Effector memory CD4-positive, alpha-beta T cell (primary cell): Measurements from ENCODE around the gene UQCRC2.

ENCODE experiments used
- DNase-seq, 3 donors: peaks; one replicate each; pipeline ENCODE4 v3.0.0-alpha.2; 2020
- H3K27ac ChIP-seq: 2 replicates; pipeline ENCODE4 v1.7.0; 2013; ENCODE audit warnings: mild to moderate bottlenecking, low read length, moderate library complexity; ENCODE audit not compliant: insufficient read depth, poor library complexity, severe bottlenecking
- H3K27me3 ChIP-seq: replicated peaks from 2 replicates; pipeline ENCODE4 v1.7.0; 2013; ENCODE audit warnings: mild to moderate bottlenecking, low read length; ENCODE audit not compliant: insufficient read depth, control insufficient read depth, poor library complexity, severe bottlenecking
- H3K36me3 ChIP-seq: 2 replicates; pipeline ENCODE4 v1.7.0; 2013; ENCODE audit warnings: mild to moderate bottlenecking, low read length, moderate library complexity; ENCODE audit not compliant: control insufficient read depth, insufficient read depth
- H3K4me1 ChIP-seq: 2 replicates; pipeline ENCODE4 v1.7.0; 2013; ENCODE audit warnings: low read length, mild to moderate bottlenecking; ENCODE audit not compliant: control insufficient read depth, insufficient read depth, poor library complexity, severe bottlenecking
- H3K4me3 ChIP-seq: 2 replicates; pipeline ENCODE4 v1.7.0; 2013; ENCODE audit warnings: low read length, low read depth, mild to moderate bottlenecking; ENCODE audit not compliant: insufficient read depth, poor library complexity, severe bottlenecking
- H3K9me3 ChIP-seq: 2 replicates; pipeline ENCODE4 v1.7.0; 2013; ENCODE audit warnings: mild to moderate bottlenecking, low read length, moderate library complexity; ENCODE audit not compliant: control insufficient read depth

UQCRC2 gene

DNA sequence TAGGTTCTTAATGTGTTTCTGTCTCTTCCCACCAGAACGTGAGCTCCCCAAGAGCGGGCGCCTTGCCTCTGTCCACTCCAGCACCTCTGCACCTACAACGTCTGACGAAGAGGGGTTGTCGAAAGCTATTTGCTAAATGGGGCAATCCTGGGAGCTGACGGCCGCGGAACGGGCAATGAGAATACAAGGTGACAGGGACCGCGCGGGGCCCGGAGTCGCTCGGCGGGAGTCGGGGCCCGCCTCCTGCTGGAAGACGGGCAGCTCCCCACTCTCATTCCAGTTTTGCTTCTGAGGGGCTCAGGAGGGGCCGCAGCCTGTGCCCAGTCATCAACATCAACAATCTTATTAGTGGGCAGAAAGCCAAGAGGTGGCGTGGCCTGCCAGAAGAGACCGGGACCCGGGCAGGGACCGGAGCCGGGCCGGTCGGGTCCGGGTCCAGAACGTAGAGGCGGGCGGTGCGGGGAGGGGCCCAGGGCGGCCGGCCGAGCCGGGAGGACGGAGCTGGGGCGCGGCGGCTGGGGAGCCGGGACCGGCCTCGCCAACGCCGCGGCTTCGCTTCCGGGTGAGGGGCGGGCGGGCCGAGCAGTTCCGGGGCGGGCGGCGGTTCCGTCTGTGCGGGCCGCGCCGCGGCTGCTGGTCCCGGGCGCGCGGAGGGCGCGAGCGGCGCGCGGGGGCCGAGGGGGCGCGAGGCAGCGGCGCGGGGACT is 54.5 kb downstream of the UQCRC2 start, which contains the start of gene MOSMO:
Gene MOSMO (plus strand): TSS at position 603 of the 706 bp plus-strand sequence. CDS start 191 bp downstream, outside the sequence.
- Histone ChIP-seq H3K27ac (peak within 1 kb of the TSS; percentile 77), H3K4me3 (peak within 1 kb of the TSS; percentile 97), H3K9me3 (no peaks in the 10 kb centered on the region), H3K36me3 (no peaks in the 10 kb centered on the region), H3K4me1 (peaks cover 16% of the 10 kb centered on the region), H3K27me3 (no peaks in the 10 kb centered on the region)
- peak; percentile 34 to 60 (median 47) for DNase-seq

DNA sequence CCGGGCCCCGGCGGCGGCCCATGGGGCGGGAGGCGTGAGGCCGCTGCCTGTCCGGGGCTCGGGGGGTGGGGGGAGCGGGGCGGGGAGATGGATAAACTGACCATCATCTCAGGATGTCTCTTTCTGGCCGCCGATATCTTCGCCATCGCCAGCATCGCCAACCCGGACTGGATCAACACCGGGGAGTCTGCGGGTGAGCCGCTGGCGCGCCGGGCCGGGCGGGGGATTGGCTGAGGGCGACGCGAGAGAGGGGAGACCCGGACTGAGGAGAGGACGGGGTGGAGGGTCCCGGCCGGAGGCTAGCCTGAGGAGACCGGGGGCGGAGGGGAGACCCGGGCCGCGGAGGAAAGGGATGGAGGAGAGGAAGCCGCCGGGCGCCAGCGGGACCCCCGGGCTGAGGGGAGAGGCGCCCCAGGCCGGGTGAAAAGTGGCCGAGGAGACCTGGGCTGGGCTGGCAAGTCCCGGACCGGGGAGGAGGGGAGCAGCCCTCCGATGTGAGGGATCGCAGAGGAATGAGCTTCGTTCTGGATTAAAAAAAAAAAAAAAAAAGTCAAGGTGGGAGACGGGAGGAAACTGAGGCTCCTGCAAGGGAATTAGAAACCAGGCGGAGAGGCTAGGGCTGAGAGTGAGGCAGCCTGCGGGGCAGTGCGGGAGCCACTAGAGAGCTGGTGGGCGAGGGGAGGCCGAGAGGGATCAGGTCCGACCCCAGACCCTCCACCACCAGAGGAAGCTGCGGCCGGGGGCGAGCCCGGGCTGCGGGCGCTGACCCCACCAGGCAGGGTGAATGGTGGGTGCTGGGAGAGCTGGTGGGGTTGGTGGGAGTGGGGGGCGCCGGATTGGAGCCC is 55.3 kb downstream of the UQCRC2 start:
- H3K9me3 ChIP-seq, result no peaks in the 10 kb centered on the region
- peaks cover 16% of the 10 kb centered on the region for H3K4me1 ChIP-seq
- no peaks in the 10 kb centered on the region for H3K27me3 ChIP-seq
- no peaks in the 10 kb centered on the region for H3K36me3 ChIP-seq
- peak overlapping the region; percentile 48 for H3K27ac ChIP-seq
- DNase-seq, result peak in 1 of 3 donors; percentile 3
- H3K4me3 ChIP-seq, result peak overlapping the region; percentile 87

DNA sequence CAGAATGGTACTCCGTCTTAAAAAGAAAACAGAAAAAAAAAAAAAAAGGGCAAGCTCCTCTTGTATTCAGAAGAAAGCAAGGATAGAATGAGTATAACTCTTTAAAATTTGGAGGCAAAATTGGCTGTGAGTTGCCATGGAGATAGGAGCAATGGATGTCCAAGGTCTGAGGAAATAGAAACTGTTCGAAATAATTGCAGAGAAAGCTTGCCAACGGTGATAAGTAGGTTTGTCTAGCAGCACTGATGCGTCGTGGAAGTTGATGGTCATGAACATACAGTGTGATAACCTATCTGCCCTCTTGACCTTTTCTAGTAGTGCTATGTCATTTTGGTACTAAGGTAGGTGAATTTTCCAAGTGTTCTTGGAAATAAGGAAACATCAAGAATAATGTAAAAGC is 57.7 kb downstream of the UQCRC2 start:
- no peaks in the 10 kb centered on the region for H3K36me3 ChIP-seq
- H3K4me3 ChIP-seq, result no peak overlapping the region
- DNase-seq, result no peak
- H3K9me3 ChIP-seq, result no peaks in the 10 kb centered on the region
- H3K27me3 ChIP-seq, result no peaks in the 10 kb centered on the region
- H3K27ac ChIP-seq, result no peak overlapping the region
- H3K4me1 ChIP-seq, result peaks cover 16% of the 10 kb centered on the region

DNA sequence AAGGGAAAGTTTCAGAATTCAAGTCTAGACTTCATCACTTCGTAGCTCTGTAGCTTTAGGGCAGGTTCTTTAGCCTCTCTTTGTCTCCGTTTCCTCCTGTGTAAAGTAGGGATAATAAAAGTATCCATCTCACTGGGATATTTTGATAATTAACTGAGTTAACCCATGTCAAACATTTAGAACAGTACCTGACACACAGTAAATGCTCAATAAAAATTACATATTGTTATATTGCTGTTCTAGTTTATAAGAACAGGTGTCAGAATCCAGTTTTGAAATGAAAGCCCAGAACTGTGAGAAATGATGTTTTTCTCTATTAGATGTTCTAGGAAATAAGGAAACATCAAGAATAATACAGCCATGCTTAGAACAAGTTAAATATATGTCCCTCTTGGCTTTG is 59.1 kb downstream of the UQCRC2 start:
- H3K36me3 ChIP-seq, result no peaks in the 10 kb centered on the region
- no peaks in the 10 kb centered on the region for H3K9me3 ChIP-seq
- no peak overlapping the region for H3K27ac ChIP-seq
- H3K4me1 ChIP-seq, result peaks cover 12% of the 10 kb centered on the region
- no peaks in the 10 kb centered on the region for H3K27me3 ChIP-seq
- DNase-seq, result no peak
- H3K4me3 ChIP-seq, result no peak overlapping the region

DNA sequence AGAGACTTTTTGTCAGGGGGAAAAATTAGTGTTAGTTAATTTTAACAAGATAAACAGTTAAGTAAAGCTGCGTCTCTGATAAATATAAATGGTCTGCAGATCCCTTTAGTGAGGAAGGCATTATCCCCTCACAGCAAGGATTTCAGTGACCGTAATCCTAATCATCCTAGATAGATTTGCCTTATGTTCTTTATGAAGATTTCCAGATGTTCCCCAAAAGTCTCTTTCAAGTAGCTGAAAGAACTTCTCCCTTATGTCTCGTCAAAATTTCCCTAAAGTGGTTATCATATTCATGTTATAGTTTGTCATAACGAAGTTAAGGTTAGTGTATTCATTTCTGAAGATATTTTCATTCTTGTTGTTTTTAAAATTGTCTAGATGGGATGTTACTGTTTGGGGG is 60.3 kb downstream of the UQCRC2 start:
- Histone ChIP-seq H3K9me3 (no peaks in the 10 kb centered on the region), H3K27me3 (no peaks in the 10 kb centered on the region), H3K4me3 (no peak overlapping the region), H3K27ac (no peak overlapping the region), H3K36me3 (no peaks in the 10 kb centered on the region), H3K4me1 (peaks cover 10% of the 10 kb centered on the region)
- no peak for DNase-seq

DNA sequence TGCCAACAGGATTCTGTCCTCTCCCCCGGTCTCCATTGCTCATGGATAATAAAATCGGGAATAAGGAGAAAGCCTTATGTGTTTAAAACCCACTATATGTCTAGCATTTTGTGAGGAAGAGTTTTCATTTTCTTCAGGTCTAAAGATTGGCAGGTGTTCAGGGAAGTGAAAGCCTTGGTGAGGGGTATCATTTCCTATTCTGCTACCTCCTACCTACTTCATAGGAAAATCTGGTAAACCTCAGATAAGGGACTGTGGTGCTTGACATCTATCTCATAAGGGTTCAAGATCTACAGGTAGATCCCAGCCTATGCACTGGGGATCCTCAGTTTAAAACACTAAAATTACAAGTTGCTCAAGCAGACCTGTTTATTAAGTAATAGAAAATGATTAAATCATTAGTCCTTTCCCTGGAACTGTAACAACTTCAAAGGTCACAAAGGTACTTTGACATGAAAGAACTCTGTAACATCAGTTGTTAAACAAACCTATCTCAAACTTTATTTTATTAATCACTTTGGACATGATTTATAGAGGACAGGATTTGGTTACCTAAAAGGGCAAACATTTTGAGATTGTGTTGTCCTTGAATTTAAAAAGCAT is 61.2 kb downstream of the UQCRC2 start:
- H3K27me3 ChIP-seq, result no peaks in the 10 kb centered on the region
- H3K27ac ChIP-seq, result no peak overlapping the region
- no peaks in the 10 kb centered on the region for H3K36me3 ChIP-seq
- no peak for DNase-seq
- H3K4me3 ChIP-seq, result no peak overlapping the region
- no peaks in the 10 kb centered on the region for H3K9me3 ChIP-seq
- H3K4me1 ChIP-seq, result peaks cover 1% of the 10 kb centered on the region

DNA sequence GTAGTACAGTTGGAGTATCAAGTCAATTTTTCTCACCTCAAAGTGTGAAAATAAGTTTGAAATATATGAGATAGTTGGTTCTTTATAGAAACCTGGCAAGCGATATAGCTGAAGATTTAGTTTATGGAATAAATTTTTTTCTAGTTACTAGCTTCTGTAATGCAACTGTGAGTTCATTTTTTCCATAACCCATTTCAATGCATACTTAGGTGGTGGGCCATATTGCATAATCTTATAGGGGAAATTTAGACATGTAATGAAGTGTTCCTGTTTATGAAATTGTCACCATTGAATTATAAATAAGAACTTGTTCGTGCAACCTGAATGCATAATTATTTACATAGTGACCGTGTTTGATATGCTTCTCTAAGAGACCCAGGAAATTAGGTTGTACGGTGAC is 63.8 kb downstream of the UQCRC2 start:
- no peaks in the 10 kb centered on the region for H3K4me1 ChIP-seq
- H3K27me3 ChIP-seq, result no peaks in the 10 kb centered on the region
- no peaks in the 10 kb centered on the region for H3K9me3 ChIP-seq
- no peak overlapping the region for H3K4me3 ChIP-seq
- H3K27ac ChIP-seq, result no peak overlapping the region
- no peak for DNase-seq
- H3K36me3 ChIP-seq, result no peaks in the 10 kb centered on the region

DNA sequence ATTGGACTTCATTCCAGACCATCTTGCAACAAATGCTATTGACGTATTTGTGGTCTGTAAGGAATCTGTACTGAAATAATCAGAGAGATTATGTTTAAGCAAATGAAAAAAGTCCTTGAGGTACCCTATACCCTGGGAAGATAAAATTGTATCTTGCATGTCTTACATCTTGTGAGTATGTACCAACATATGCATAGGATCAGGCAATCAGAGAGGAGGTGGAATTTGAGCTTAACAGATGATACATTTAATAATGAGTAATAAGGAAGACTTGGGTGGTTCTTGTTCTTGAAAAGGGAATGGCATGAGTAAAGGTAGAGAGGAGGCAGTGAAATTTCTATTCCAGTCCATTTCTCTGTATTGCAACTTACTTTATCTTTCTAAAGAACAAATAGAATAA is 65.4 kb downstream of the UQCRC2 start:
- Histone ChIP-seq H3K9me3 (no peaks in the 10 kb centered on the region), H3K36me3 (no peaks in the 10 kb centered on the region), H3K27ac (no peak overlapping the region), H3K27me3 (no peaks in the 10 kb centered on the region), H3K4me1 (no peaks in the 10 kb centered on the region), H3K4me3 (no peak overlapping the region)
- DNase-seq, result no peak

DNA sequence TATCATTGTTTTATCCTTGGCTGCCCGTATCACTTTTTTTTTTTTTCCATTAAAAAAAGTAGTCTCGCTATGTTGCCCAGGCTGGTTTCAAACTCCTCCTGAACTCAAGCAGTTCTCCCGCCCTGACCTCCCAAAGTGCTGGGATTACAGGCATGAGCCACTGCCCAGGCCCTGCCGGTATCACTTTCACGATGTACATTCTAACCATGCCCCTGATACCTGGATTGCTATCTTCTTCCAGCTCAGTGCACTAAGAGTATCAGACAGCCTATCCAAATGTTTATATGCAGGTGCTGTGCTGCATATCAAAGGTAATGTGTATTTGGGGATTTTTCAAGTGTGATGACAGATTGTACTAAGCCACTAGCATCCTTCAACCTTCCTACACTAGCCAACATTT is 69.0 kb downstream of the UQCRC2 start:
- Histone ChIP-seq H3K27ac (no peak overlapping the region), H3K4me3 (no peak overlapping the region), H3K27me3 (no peaks in the 10 kb centered on the region), H3K4me1 (no peaks in the 10 kb centered on the region), H3K9me3 (no peaks in the 10 kb centered on the region), H3K36me3 (no peaks in the 10 kb centered on the region)
- no peak for DNase-seq

DNA sequence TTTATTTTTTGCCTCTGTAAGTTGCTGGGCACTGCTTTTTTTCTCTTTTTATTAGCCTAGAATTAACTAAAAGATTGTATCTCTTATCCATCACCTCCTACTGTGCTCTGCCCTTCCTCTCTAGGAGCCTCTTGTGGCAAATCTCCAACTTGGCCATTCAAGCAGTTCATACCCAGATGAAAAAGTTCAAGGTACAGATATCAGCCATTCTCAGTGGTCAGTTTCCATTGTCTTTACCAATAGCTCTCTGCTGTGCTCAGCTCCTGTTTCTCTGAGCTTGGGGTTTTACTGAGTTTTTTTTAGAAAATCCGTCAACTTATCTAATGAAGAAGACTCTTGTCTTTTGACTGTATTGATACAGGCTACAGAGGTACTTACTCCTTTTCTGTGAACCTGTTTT is 70.3 kb downstream of the UQCRC2 start:
- no peaks in the 10 kb centered on the region for H3K9me3 ChIP-seq
- no peaks in the 10 kb centered on the region for H3K36me3 ChIP-seq
- no peak overlapping the region for H3K27ac ChIP-seq
- DNase-seq, result no peak
- H3K27me3 ChIP-seq, result no peaks in the 10 kb centered on the region
- no peaks in the 10 kb centered on the region for H3K4me1 ChIP-seq
- H3K4me3 ChIP-seq, result no peak overlapping the region
